ENCODE results near the gene MACROH2A2. TPM values are rescaled to one million over a fixed set of nuclear protein-coding genes. Genes with fewer than 3 reads are reported as not detected.

The MACROH2A2 gene
- total RNA-seq (2014; rRNA removed; shearing (Covaris generic); ENCODE audit: low replicate concordance) = not detected in 2 replicates

DNA sequence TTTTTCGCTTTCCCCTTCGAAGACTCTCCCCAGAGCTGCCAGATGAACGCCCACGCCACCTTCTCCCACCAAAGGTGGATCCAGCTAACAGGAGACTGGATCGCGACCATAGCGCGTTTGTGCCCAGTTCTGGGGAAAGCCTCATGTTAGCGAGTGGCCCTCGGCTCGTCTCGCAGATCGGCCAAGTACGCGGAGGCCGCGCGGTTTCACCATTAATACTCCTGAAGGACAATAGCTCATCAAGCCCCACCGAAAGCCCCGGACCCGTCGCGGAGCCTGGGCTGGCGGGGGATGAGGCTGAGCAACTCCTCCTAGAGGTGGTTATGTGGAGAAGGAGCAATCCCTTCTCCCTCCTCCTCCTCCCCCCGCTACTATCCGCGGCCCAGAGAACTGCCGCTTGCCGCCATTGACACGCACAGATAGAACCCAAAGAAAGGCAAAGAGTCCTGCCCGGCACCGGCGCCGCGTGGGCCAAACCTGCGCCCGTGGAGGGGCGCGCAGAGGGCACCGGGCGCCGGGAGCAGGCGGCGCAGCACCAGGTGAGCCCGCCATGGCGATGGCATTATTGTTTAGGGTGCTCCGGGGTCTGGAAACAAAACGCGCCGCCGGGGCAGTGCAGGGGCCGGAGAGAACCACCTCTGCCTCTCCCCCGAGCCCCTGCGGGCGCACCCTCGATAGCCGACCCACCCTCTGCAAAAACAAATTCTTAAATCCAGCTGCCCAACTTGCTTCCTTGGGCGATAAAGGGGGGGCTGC is at the start of gene MACROH2A2:
TSS of gene MACROH2A2 (plus strand) at position 385 of the 756 bp plus-strand sequence. CDS start 22,813 bp downstream, outside the sequence.
- Histone ChIP-seq H3K36me3 (ENCODE audit: insufficient read depth, low read length) (no peaks in the 10 kb centered on the region), H2AFZ (ENCODE audit: low read length) (no peak within 1 kb of the TSS), H3K9me3 (ENCODE audit: low read length) (no peaks in the 10 kb centered on the region), H3K27me3 (ENCODE audit: low read length) (no peaks in the 10 kb centered on the region), H3K4me1 (ENCODE audit: low read length) (no peaks in the 10 kb centered on the region), H3K27ac (ENCODE audit: low read length) (no peak within 1 kb of the TSS), H3K4me2 (ENCODE audit: low read depth, low read length, poor library complexity, severe bottlenecking) (no peak within 1 kb of the TSS), H3K9ac (ENCODE audit: low read length) (no peak within 1 kb of the TSS), H4K20me1 (ENCODE audit: insufficient read depth, low read depth, low read length) (no peaks in the 10 kb centered on the region), H3K79me2 (ENCODE audit: low read length) (no peaks in the 10 kb centered on the region), H3K9me2 (replicated peaks; ENCODE audit: insufficient read depth, low read length) (no peaks in the 10 kb centered on the region), H3K4me3 (ENCODE audit: low read length) (no peak within 1 kb of the TSS)
- DNase-seq = no peak

DNA sequence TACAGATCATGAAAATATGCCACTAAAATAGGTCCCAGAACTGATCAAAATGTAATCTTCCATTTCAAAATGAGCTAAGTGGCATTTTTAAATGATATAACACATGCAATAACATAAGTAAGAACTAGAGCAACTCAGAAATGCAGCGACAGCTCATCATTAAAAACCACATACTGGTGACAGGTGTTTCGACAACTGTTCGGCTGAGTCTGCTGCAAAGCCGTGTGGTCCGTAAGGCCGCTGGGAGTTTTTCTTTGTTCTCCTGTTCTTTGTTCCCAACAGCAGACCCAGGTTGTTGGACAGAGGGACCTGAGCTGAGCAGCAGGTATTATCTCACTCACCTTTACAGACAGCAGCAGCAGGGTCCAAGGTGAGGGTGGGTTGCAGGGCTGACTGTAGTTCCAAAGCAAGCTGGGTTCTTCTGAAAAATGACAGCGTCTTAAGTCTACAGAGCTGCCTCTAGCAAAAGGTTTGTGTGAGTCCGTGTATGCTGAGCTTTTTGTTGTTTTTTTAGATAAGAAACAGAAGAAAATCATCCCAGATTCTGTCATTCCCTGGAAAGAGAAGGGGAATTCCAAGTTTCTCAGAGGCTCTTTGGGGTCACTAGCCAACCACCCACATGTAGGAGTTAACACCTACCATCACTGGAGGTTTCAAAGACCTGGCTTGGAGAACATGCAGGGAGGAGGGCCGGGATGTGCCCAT is 45.4 kb upstream of the MACROH2A2 start:
- no peaks in the 10 kb centered on the region for H3K79me2 ChIP-seq (ENCODE audit: low read length)
- no peak overlapping the region for H2AFZ ChIP-seq (ENCODE audit: low read length)
- no peak for DNase-seq
- no peaks in the 10 kb centered on the region for H3K9me3 ChIP-seq (ENCODE audit: low read length)
- no peaks in the 10 kb centered on the region for H3K4me1 ChIP-seq (ENCODE audit: low read length)
- no peaks in the 10 kb centered on the region for H3K36me3 ChIP-seq (ENCODE audit: insufficient read depth, low read length)
- H3K27me3 ChIP-seq (ENCODE audit: low read length) = no peaks in the 10 kb centered on the region
- H3K9ac ChIP-seq (ENCODE audit: low read length) = no peak overlapping the region
- no peaks in the 10 kb centered on the region for H3K9me2 ChIP-seq (replicated peaks; ENCODE audit: insufficient read depth, low read length)
- no peak overlapping the region for H3K4me2 ChIP-seq (ENCODE audit: low read depth, low read length, poor library complexity, severe bottlenecking)
- H3K27ac ChIP-seq (ENCODE audit: low read length) = no peak overlapping the region
- H4K20me1 ChIP-seq (ENCODE audit: insufficient read depth, low read depth, low read length) = no peaks in the 10 kb centered on the region
- no peak overlapping the region for H3K4me3 ChIP-seq (ENCODE audit: low read length)

DNA sequence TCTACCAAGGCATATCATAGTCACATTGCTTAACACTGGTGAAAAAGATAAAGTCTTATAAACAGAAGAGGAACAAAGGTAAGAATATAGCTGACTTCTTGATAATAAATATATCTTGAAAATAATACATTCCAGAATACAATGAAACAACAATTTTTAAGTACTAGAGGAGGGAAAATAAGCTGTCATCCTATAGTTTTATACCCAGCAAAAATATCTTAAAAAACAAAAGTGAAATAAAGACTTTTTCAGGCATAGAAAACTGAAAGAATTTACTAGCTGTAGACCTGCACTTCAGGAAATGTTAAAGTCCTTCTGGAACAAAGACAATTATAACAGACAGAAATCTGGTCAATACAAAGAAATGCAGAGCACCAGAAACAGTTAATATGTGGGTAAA is 21.4 kb upstream of the MACROH2A2 start:
- H3K4me2 ChIP-seq (ENCODE audit: low read depth, low read length, poor library complexity, severe bottlenecking) = no peak overlapping the region
- 0 out of 2 replicates have a peak, but pooled peaks cover 3% of the 10 kb centered on the region for H3K27me3 ChIP-seq (ENCODE audit: low read length)
- no peaks in the 10 kb centered on the region for H3K79me2 ChIP-seq (ENCODE audit: low read length)
- H3K4me3 ChIP-seq (ENCODE audit: low read length) = no peak overlapping the region
- no peak overlapping the region for H3K27ac ChIP-seq (ENCODE audit: low read length)
- H3K9ac ChIP-seq (ENCODE audit: low read length) = no peak overlapping the region
- no peaks in the 10 kb centered on the region for H3K9me3 ChIP-seq (ENCODE audit: low read length)
- no peaks in the 10 kb centered on the region for H3K4me1 ChIP-seq (ENCODE audit: low read length)
- no peak for DNase-seq
- H3K9me2 ChIP-seq (replicated peaks; ENCODE audit: insufficient read depth, low read length) = no peaks in the 10 kb centered on the region
- no peak overlapping the region for H2AFZ ChIP-seq (ENCODE audit: low read length)
- H4K20me1 ChIP-seq (ENCODE audit: insufficient read depth, low read depth, low read length) = no peaks in the 10 kb centered on the region
- H3K36me3 ChIP-seq (ENCODE audit: insufficient read depth, low read length) = no peaks in the 10 kb centered on the region

DNA sequence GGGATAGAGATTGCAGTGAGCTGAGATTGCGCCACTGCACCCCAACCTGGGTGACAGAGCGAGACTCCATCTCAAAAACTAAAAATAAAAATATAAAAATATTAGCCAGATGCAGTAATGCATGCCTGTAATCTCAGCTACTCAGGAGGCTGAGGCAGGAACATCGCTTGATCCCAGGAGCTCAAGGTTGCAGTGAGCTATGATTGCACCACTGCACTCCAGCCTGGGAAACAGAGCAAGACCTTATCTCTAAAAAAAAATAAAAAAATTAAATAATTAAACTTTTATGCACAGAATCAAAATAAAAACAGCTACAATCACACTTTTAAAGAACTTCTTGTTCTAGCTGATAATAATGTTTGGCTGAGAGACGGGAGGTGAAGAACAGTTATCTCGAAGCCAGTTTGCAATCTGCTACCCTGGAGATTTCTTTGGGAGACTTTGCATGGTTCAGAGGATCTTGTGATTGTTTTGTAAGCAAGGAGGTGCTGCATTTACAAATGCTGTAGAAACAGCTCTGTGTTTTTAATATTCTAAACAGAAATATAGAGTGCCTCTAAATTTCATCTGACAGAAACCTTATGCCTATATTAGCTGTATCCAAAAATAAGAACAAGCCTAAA is 19.9 kb upstream of the MACROH2A2 start:
- H3K9ac ChIP-seq (ENCODE audit: low read length) = no peak overlapping the region
- no peaks in the 10 kb centered on the region for H3K36me3 ChIP-seq (ENCODE audit: insufficient read depth, low read length)
- no peaks in the 10 kb centered on the region for H3K79me2 ChIP-seq (ENCODE audit: low read length)
- H3K27ac ChIP-seq (ENCODE audit: low read length) = no peak overlapping the region
- H4K20me1 ChIP-seq (ENCODE audit: insufficient read depth, low read depth, low read length) = no peaks in the 10 kb centered on the region
- H3K9me2 ChIP-seq (replicated peaks; ENCODE audit: insufficient read depth, low read length) = no peaks in the 10 kb centered on the region
- H3K9me3 ChIP-seq (ENCODE audit: low read length) = no peaks in the 10 kb centered on the region
- H3K4me1 ChIP-seq (ENCODE audit: low read length) = no peaks in the 10 kb centered on the region
- 0 out of 2 replicates have a peak, but pooled peaks cover 3% of the 10 kb centered on the region for H3K27me3 ChIP-seq (ENCODE audit: low read length)
- no peak overlapping the region for H3K4me2 ChIP-seq (ENCODE audit: low read depth, low read length, poor library complexity, severe bottlenecking)
- DNase-seq = no peak
- H2AFZ ChIP-seq (ENCODE audit: low read length) = no peak overlapping the region
- no peak overlapping the region for H3K4me3 ChIP-seq (ENCODE audit: low read length)

DNA sequence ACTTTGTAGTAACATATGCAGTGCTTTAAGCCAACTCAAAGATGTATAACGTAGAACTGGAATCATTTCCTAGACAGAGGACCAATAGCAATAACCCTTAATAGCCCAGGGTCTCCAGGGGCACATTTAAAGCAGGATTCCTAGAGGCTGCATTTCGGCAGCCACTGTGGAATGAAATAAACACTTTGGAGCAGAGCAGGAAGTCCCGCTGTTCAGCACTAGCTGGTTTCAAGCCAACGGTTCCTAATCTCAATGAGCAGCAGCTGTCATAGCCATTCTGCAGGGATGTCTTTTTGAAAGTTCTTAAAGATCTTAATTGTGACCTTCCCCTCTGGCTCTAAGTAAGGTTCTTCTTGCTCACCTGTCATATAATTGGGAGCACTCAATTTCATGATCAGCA is 18.4 kb upstream of the MACROH2A2 start:
- Histone ChIP-seq H3K27me3 (ENCODE audit: low read length) (0 out of 2 replicates have a peak, but pooled peaks cover 3% of the 10 kb centered on the region), H3K9me2 (replicated peaks; ENCODE audit: insufficient read depth, low read length) (no peaks in the 10 kb centered on the region), H3K79me2 (ENCODE audit: low read length) (no peaks in the 10 kb centered on the region), H3K9me3 (ENCODE audit: low read length) (no peaks in the 10 kb centered on the region), H4K20me1 (ENCODE audit: insufficient read depth, low read depth, low read length) (no peaks in the 10 kb centered on the region), H3K36me3 (ENCODE audit: insufficient read depth, low read length) (no peaks in the 10 kb centered on the region), H3K4me2 (ENCODE audit: low read depth, low read length, poor library complexity, severe bottlenecking) (no peak overlapping the region), H3K4me3 (ENCODE audit: low read length) (no peak overlapping the region), H3K9ac (ENCODE audit: low read length) (no peak overlapping the region), H2AFZ (ENCODE audit: low read length) (no peak overlapping the region), H3K4me1 (ENCODE audit: low read length) (no peaks in the 10 kb centered on the region), H3K27ac (ENCODE audit: low read length) (no peak overlapping the region)
- DNase-seq = no peak

DNA sequence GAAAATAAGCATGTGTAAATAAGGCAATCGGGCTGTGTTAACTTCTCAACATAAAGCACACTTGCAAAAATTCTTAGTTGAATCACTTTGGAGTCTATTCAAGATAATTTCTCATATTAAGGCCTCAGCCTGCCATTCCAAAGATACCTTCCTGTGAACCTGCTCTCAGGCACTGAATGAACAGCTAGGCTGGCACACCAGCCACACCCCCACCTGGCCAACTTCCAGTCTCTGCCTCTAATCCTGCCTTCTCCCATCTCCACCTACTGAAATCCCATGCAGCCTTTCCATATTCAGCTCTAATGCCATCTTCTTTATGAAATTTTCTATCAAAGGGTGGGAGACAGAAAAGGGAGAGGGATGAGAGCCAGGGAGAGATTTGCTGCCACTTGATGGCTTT is 17.1 kb upstream of the MACROH2A2 start:
- H3K27me3 ChIP-seq (ENCODE audit: low read length) = 0 out of 2 replicates have a peak, but pooled peaks cover 3% of the 10 kb centered on the region
- no peaks in the 10 kb centered on the region for H3K79me2 ChIP-seq (ENCODE audit: low read length)
- H3K4me2 ChIP-seq (ENCODE audit: low read depth, low read length, poor library complexity, severe bottlenecking) = no peak overlapping the region
- no peaks in the 10 kb centered on the region for H4K20me1 ChIP-seq (ENCODE audit: insufficient read depth, low read depth, low read length)
- no peaks in the 10 kb centered on the region for H3K4me1 ChIP-seq (ENCODE audit: low read length)
- H2AFZ ChIP-seq (ENCODE audit: low read length) = no peak overlapping the region
- DNase-seq = no peak
- no peak overlapping the region for H3K4me3 ChIP-seq (ENCODE audit: low read length)
- H3K9ac ChIP-seq (ENCODE audit: low read length) = no peak overlapping the region
- no peaks in the 10 kb centered on the region for H3K36me3 ChIP-seq (ENCODE audit: insufficient read depth, low read length)
- H3K9me2 ChIP-seq (replicated peaks; ENCODE audit: insufficient read depth, low read length) = no peaks in the 10 kb centered on the region
- H3K9me3 ChIP-seq (ENCODE audit: low read length) = no peaks in the 10 kb centered on the region
- no peak overlapping the region for H3K27ac ChIP-seq (ENCODE audit: low read length)

DNA sequence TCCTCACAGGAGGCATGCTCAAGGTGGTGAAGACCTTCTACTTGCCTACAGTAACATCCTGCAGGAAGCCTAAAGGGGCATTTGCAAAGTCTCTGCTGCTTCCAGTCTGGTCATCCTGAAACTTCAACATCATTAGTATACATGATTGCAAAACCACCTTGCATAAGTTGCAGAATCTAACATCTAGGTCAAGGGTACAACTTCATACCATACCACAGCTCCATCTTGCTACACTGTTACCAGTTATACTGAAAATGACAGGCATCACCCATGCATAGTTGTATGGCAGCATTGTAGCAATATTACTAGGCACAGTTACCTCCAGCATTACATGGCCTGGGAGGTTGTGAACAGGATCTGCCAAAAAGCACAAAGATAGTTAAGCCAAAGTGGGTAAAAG is 13.7 kb upstream of the MACROH2A2 start:
- no peaks in the 10 kb centered on the region for H3K4me1 ChIP-seq (ENCODE audit: low read length)
- no peak overlapping the region for H3K4me2 ChIP-seq (ENCODE audit: low read depth, low read length, poor library complexity, severe bottlenecking)
- no peaks in the 10 kb centered on the region for H3K9me2 ChIP-seq (replicated peaks; ENCODE audit: insufficient read depth, low read length)
- no peaks in the 10 kb centered on the region for H3K79me2 ChIP-seq (ENCODE audit: low read length)
- H3K27ac ChIP-seq (ENCODE audit: low read length) = no peak overlapping the region
- H3K27me3 ChIP-seq (ENCODE audit: low read length) = no peaks in the 10 kb centered on the region
- no peaks in the 10 kb centered on the region for H4K20me1 ChIP-seq (ENCODE audit: insufficient read depth, low read depth, low read length)
- no peak overlapping the region for H2AFZ ChIP-seq (ENCODE audit: low read length)
- no peak overlapping the region for H3K9ac ChIP-seq (ENCODE audit: low read length)
- H3K4me3 ChIP-seq (ENCODE audit: low read length) = no peak overlapping the region
- DNase-seq = no peak
- no peaks in the 10 kb centered on the region for H3K36me3 ChIP-seq (ENCODE audit: insufficient read depth, low read length)
- no peaks in the 10 kb centered on the region for H3K9me3 ChIP-seq (ENCODE audit: low read length)

DNA sequence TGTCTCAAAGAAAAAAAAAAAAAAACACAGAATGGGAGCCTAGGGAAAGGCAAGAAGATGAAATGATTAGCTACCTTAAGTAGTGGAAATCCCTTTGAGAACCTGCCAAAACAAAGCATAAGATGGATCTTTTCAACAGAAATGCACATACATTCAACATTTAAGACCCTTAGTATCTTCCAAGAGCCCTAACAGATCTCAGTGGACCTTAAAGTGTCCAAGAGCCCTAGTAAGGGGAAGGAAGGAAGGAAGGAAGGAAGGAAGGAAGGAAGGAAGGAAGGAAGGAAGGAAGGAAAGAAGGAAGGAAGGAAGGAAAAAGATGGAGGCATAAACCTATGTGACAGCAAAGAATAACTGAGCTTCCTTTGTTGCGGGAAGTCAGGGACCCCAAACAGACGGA is 11.6 kb upstream of the MACROH2A2 start:
- no peak overlapping the region for H2AFZ ChIP-seq (ENCODE audit: low read length)
- H3K4me3 ChIP-seq (ENCODE audit: low read length) = no peak overlapping the region
- H3K9me3 ChIP-seq (ENCODE audit: low read length) = no peaks in the 10 kb centered on the region
- no peaks in the 10 kb centered on the region for H4K20me1 ChIP-seq (ENCODE audit: insufficient read depth, low read depth, low read length)
- no peaks in the 10 kb centered on the region for H3K36me3 ChIP-seq (ENCODE audit: insufficient read depth, low read length)
- no peak overlapping the region for H3K9ac ChIP-seq (ENCODE audit: low read length)
- no peaks in the 10 kb centered on the region for H3K4me1 ChIP-seq (ENCODE audit: low read length)
- H3K27me3 ChIP-seq (ENCODE audit: low read length) = no peaks in the 10 kb centered on the region
- no peak for DNase-seq
- H3K79me2 ChIP-seq (ENCODE audit: low read length) = no peaks in the 10 kb centered on the region
- H3K9me2 ChIP-seq (replicated peaks; ENCODE audit: insufficient read depth, low read length) = no peaks in the 10 kb centered on the region; the same call in 1 of the 2 replicates
- H3K27ac ChIP-seq (ENCODE audit: low read length) = no peak overlapping the region
- no peak overlapping the region for H3K4me2 ChIP-seq (ENCODE audit: low read depth, low read length, poor library complexity, severe bottlenecking)

Measured in Karpas-422 (cell line).